ENCODE results near the gene HOXA9.

The HOXA9 gene

DNA sequence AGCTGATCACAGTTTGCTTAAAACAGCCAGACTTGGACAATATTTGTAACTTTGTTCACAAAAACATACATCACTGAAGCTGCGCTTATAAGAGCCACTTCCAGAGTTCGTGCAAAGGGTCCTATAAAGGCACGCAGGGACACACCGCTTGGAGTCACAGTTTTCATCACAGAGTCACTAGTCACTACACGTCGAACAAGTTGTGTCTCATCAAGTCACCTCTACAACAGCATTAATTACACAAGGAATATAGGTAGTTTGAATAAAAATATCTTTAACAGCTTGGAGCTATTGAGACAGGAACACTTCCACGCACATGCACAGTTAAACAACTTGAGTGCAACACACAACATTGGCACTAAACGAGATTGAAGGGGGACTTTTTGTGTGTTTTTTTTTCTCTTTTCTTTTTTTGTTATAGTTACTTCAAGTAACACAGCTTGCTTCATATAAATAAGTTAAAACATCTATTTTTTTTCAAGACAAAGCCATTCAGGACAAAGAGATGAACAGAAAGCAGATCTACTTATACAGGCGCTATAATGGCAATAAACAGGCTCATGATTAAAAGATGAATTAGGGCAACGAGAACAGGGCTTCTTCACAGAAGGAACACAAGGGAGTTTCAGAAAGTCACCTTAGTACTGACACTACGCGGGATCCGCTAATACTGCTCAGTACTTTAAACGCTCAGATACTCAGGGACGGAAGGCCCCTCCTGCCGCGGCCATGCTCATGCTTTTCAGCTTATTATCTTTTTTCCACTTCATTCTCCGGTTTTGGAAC is 24.0 kb downstream of the HOXA9 start:
- no peak for DNase-seq

GRCh38 chr7:27140126-27140857 is 25.0 kb downstream of the HOXA9 start:
- no peak for DNase-seq

DNA sequence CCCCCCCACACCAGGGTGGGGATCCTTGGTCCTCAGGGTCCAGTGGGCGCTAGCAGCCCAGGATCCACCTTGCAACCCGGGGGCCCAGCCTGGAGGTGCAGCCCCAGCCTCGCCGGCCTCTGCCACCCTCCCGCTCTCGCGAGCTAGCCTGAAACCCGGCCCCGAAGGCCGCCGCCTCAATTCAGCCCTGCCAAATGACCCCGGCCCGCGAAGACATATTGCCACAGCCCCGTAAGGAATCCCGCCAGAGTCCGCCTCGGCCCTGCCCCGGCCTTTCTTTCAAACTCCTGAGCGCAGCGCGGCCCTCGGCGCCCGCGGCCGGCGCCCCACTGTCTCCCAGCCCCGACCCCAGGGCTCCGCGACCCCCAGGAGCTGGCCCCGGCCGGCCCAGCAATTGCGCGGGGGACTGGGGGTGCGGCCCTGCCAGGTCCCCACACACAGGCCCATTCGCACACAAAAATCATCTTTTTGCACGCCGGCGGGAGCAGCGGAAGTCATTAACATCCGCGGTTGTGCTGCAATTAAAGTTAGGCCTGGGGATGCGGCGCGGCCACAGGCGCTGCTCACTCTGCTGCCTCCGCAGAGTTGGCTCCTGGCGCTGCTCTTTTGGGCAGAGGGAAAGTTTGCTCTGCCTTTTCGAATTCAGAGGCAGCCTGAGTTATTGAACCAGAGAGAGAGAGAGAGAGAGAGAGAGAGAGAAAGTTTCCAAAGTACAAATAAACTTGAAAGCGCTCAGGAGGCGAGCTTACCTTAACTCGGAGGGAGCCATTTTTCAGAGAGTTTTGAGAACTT is 25.8 kb downstream of the HOXA9 start:
- DNase-seq, result no peak

DNA sequence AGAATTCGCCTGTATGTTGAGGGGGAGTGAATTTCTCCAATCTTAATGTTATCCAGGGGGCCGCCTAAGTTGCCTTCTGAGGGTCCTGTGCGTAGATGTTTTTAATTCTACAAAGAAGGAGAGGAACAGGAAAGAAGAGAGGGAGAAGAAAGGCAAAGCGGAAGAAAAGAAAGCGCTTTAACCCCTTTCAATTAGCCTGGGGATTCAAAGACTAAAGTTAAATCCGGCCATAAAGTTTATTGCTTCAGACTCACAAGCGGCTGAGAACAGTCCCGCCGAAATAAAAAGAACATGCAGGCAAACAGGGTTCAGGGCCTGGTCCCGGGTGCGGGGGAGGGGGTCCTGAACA is 26.4 kb downstream of the HOXA9 start:
- no peak for DNase-seq

DNA sequence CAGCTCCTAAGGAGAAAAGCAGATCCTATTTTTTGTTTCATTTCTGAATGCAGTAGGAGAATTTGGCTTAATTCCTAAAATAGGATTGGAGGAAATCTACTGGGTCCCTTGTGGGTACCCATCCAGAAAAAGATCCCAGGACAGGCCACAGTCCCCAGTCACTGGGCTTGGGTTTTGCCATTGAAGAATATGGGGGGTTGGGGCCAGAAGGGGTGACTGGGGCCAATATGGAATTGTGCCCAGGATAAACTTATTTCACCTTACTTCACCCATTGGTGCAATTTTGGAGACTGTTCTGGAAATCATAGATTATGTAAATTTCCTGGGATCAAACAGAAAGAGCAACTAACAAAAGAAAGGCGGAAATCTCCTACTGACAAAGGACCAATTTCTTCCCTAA is 26.9 kb downstream of the HOXA9 start:
- no peak for DNase-seq

DNA sequence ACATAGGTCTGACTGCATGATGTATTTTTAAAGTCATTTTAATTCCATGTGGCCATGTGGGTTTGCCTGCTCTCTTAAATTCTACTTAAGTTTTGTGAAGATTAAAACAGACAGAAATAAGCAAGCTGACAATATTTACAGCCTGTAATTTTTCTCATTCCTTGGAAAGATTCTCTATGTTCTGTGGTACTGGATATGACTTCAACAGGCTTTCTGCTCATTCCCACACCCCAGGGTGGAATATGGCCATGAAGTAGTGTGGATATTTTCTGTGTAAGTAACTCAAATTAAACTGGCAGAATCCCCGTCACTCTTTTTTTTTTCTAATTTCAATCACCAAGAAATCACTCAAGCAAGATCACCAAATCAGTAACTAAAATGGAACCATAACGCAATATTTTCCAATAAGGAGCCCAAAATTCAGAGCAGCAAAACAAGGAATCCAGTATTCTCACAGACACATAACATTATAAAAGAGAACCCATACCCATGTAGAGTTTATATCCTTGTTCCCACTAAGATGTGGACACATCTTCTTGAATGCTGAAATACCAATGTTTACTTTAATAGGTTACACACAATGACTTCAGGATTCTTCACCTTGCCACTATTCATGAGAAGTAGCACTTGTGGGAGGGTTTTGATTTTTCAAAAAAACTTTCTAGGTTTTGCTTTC is 27.6 kb downstream of the HOXA9 start:
- DNase-seq, result no peak

- DNase-seq, result no peak
Observed at GRCh38 chr7:27134392-27134791, 30.9 kb downstream of the HOXA9 start.

DNA sequence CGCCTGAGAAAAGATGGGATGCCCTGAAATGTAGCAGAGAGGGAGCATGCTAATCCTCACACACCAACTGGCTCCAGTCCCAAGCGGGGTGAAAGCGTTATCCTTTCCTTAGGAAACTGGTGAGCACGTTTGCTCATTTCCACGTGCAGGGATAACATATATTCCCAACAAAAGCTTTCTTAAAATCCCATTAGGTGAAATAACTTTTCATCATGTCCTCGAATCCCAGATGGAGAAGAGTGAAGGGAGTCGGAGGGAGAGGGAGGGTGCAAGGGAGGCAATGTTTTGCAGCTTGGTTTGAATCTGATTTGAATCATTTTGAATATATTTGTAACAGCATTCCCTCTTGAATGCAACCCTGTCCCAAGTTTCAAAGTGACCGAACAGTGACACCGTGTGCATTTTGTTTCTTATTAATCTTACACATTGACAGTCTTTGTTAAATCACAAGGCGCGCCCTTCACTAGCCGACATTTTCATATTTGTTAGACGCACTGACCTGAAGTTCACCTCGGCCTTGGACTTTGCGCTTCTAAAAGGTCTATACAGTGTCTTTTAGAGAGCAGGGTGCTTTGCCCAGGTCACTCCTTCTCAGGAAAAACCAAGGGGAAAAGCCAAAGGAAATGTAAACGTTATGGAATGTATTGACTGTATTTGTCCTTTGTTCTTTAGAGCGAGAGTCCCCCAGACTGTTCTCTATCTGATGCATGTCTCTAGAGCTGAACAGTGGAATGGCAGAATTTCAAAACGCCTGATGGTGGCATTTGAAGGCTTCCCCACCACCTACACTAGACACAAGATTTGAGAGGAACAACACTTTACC is 31.7 kb downstream of the HOXA9 start:
- no peak for DNase-seq

- no peak for DNase-seq
Observed at GRCh38 chr7:27132978-27133377, 32.4 kb downstream of the HOXA9 start.

GRCh38 chr7:27132214-27132613 is 33.1 kb downstream of the HOXA9 start:
- DNase-seq, result no peak

DNA sequence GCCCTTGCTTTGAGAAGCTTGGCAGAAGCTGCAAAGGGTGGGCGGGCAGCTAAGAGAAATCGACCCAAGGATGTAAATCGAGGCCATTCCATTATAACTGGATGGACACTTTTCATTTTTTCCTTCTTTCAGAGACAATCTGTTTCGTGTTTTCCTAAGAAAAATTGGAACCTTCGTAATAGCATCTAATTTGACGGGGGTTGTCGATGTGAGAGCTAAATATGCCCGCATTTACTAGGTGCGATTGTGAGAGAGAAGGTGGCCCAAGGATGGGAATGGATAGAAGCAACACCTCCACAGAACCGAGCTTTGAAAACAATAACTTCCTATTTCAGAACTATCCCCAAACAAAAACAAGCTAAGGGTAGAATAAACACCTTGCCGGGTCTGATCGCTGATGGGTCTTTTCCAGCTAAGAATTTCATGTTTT is 33.9 kb downstream of the HOXA9 start:
- DNase-seq, result no peak

DNA sequence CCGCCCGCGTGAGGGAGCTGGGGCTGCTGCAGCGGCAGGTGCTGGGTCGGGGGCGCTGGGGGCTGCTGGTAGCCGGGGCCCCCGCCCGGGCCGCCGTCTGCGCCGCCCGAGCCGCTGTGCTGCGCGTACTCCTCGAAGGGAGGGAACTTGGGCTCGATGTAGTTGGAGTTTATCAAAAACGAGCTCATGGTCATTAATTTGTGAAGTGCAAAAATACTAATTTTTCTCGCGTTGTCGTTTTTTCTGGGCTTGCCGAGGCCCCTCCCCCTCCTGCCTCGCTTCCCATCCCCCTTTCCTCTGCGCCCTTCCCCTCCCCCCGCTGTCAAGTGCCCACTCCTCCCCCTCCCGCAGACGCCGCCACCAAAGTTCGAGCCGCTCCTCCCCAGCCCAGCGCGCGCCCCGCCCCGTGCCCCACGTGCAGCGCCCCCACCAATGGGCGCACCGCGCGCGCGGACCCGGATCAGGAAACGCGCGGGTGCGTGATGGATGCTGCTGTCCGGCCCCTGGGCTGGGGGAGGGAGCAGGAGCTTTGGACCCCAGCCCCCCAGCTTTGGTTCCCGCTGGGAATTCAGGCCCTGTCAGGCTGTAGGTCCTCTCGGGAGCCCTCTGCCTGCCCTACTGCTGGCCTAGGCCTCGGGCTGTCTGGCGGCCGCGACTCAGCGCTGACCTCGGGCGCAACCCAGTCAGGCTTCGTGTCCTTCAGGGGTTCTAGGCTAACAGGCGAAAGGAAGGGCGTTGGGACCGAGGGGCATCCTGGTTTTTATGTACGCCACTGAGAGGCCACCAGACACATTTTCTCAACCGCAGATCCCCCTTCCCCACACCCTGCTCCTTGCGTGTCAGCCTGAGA is 34.6 kb downstream of the HOXA9 start, which contains the start of gene HOXA4:
TSS of gene HOXA4 (minus strand) at position 218 of the 850 bp plus-strand sequence. CDS start at position 194, 24 bp downstream.
- no peak for DNase-seq

- DNase-seq, result no peak
Observed at GRCh38 chr7:27129729-27130539, 35.4 kb downstream of the HOXA9 start.

GRCh38 chr7:27128776-27129728 is 36.3 kb downstream of the HOXA9 start:
- DNase-seq, result no peak

GRCh38 chr7:27128034-27128433 is 37.3 kb downstream of the HOXA9 start:
- DNase-seq, result no peak

GRCh38 chr7:27126596-27127327 is 38.6 kb downstream of the HOXA9 start:
- DNase-seq, result no peak

DNA sequence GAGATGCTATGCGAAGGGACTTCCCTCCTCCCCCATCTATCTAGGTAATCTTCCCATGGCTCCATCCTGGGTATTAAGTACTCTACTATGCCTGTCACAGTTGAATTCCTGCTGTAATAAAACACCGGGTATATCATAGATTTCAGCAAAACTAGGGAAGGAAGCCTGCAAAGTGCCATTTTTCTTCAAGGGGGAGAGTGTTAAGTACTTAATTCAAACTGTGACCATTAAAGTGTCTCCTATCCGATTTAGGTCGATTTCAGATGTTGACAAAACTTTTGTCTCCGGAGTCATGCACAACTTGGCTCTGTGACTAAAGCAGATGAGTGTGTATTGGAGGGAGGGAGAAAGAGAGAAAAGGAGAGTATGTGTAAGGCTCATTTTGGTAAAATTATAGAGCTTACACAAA is 39.3 kb downstream of the HOXA9 start:
- no peak for DNase-seq
